G401.6 (cell line): Measurements from ENCODE around the gene TGFB1.
"Not testable (repeated sequence)": the region's sequence is repeated elsewhere in the genome, so short reads cannot be mapped to it uniquely, and the experiment has no call there.

Experiments
- FAIRE-seq: peaks from 2 replicates; lab custom pipeline; 2012; peaks lifted over from hg19 to GRCh38; lab: Jason Lieb, UNC

TGFB1 gene

DNA sequence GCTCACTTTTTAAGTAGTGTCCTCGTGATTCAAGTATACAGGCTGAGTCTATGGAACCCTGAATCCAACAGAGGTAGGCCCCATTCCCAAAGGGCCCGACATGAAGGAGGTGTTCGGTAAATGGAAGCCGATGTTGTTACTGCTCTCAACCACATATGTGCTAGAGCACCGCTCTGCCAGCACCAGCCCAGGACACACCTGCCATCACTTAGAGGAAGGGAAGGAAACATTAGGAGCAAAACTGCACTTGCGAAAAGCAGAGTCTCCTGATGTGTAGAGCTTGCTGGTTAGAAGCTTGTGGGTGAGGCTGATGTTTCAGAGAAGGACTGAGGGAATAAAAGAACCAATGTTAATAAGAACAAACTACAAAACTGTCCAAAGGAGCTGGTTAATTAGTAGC lies 53.2 kb downstream of the TGFB1 start:
- FAIRE-seq: no peak

DNA sequence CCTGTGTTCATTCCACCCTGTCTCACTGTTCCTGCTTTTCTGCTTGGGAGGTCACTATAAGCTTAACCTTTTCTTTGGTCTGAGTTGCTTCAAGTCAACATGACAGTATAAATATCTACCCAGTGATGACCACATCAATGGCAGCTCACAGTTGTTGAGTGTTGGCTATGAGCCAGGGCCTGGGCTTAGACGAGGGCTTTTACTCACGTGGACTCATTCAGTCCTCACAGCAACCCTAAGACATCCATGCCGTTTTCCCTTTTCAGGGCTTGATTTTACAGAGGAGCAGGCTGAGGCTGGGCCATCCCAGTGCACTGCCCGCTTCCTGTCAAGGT lies 54.0 kb downstream of the TGFB1 start:
- FAIRE-seq: no peak

DNA sequence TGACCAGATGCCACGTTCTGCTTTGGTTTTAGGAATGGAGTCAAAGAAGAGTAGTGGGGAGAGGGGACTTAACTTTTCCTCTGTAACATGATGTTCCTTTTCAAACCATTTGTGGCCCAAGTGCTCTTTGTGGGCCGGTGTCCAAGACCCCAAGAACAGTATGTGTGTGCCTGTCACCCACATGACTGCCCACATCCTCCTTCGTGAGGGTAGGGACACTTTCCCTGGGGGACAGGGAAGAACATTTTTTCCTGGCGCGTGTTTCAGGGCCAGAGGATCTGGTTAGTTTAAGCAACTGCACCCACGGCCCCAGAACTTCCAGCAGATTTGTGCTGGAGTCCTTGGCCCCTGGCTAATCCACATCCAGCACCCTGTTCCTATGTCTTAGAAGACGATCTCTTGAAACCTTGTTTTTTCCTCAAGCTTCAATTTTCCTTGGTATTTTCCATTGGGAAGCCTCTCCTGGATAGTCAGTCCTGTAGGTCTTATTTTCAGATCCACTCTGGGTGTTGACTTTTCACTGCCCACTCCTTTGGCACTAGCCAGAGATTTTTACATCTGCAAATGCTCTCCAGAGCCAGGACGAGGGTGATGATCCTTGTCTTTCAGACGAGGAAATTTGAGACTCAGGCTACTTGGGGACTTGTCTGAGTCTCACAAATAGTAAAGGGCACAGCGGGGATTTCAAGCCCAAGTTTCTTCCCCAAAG lies 54.5 kb downstream of the TGFB1 start:
- FAIRE-seq: no peak

DNA sequence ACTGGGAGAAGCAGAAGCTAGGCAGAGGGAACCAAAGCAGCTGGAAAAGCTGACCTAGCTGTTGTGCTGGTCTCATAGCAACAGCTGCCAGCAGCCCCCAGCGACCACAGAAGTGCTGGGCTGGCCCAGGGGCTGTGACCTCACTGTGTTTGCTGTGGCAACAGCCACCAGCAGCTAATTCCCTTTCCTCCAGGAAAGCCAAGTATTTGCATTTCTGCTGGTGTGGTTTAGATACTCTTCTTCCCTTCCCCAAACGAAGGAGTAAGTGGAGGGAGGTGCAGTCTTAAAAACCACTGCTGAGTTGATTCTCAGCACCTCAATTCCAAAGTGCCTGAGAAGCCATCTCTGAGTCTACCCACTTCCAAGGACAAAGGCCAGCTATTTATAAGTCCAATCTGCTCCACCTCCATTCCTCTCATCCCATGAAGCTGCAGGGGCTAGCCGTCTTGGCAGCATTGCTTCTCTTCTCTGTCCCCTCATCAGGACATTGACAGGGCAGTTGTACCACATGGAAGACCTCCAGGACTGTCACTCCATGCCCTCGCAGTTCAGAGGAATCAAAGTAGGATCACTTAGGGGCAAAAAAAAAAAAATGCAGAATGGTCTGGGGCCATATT lies 55.3 kb downstream of the TGFB1 start:
- no peak for FAIRE-seq

DNA sequence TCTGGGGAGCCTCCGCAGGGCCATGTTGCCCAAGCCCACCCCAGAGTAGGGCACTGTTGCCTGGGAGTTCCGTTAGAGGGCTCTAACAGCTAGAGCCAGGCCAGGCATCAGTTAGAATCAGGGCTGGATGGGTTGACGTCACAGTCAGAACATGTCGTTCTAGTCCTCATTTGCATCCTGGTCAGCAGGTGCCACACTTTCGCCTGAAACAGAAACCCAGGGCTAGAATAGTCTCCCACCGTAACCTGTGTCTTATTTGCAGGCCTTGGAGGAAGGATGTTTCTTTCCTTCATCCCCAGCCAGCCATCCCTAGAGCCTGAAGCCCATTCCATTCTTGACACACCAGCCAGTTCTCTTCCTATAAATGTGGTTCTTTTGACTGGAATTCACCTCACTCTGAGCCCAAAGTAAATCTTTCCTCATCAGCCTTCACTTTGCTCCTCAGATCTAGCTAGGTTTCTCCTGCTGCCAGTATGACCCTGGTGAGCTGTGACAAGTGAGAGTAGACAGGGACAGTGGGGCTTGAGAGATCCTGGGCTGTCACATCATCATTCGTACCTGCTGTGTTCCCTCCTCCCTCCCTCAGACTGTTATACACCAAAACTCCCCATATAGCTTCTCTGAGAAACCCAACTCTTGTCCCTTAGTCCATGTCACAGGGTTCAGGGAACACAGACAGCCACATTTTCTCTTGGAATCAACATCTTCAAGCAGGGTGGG lies 55.9 kb downstream of the TGFB1 start:
- no peak for FAIRE-seq

DNA sequence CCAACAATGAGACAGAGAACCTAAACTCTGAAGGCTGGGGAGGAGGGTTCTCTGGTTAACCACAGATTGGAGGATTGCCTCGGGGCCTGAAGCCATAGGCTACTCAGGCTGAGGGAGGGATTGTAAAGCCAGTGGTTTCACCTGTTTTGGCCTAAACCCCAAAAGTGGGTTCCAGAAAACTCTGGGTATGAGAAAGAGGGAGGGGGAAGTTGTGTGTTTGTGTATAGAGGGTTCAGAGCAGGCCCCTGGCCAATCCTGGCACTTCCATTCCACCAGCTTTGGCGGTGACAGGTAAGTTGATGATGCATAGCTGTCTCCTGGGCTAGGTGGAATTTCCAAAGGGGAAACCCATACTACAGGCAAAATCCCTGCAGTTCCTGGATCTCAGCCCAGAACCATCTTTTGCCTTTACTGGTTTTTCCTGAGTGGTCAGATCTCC lies 57.3 kb downstream of the TGFB1 start:
- FAIRE-seq: no peak

DNA sequence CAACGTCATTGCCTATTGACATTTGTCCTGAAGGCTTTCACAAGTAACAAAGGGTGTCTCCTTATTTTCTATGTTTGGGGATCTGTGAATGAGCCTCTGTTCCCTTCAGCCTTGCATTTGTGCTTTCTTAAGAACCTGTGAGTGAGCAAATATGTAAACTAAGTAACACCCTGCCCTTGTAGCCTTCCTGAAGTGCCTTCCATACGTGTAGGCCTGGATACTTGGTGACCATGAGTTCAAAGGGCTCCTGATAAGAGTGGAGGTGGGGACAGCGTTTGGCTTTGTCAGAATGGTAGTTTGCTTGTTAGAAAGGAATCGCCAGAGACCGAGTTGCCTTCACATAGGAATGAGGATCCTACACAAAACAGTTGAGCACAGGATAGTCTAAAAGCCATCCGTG lies 58.2 kb downstream of the TGFB1 start:
- no peak for FAIRE-seq

DNA sequence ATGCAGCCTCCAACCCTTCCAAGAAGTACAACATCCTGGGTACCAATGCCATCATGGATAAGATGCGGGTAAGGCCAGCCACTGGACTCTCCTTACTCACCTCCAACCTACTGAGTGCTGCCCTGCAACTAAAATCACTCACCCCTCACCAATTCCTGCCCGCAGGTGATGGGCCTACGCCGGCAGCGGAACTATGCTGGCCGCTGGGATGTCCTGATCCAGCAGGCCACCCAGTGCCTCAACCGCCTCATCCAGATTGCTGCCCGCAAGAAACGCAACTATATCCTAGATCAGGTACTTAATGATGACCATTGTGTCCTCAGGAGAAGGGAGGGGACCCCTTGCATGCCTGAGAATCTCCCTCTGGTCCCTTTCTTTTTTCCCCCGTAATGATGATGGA lies 59.3 kb downstream of the TGFB1 start:
- FAIRE-seq: no peak

DNA sequence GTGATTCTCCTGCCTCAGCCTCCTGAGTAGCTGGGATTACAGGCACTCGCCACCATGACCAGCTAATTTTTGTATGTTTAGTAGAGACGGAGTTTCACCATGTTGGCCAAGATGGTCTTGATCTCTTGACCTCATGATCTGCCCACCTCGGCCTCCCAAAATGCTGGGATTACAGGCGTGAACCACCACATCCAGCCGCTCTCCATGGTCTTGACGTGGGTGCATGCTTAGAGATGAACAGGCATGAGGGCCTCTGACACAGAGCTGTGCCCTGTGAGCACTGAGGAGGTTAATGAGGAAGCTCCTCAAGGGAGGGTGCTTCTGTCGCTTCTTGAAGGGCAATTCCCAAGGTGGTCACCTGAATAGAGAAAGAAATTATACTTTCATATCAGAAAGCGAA lies 63.9 kb downstream of the TGFB1 start:
- FAIRE-seq: not testable (repeated sequence)

DNA sequence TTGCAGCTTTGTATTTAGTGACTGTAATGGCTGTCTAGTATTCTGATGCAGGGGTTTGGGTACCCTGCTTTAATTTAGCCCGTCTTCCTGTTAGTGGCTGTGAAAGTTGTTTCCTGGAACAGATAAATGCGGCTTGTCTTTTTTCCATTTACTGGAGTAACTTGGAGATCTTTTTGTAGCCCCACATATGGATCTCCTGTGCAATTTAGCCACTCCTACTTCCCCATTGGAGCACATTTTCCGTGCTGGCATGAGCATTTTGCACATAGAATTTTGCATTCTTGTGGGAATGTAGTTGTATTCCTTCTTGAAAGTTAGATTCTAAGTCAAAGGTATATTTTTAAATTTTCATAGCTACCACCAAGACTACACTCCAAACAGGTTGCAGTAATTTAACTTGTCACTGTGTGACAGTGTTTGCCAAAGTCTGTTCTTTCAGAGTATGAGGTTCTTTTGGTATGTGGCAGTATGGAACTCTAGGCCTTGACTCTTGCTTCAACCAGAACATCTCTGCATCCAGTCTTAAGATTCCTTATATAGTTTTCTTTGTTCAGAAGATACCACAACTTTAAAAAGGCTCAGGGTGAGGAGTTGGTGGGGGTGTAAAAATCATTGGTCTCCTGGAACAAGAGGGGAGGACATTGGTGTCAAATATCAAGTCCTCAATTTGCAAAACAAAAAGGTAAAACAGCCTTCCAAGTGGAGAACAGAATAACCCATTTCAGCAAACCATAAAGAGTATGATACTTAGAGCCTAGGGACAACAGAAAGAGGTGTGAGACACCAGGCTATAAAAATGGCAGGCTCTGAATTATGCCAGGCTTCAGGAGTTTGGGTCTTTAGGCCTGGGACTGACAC lies 64.8 kb downstream of the TGFB1 start:
- FAIRE-seq: no peak
